GM10266 (cell line): ENCODE results near the gene ABI1.
A peak's percentile ranks its signal among the peaks of the same experiment; 100 is the strongest.

Experiments
- DNase-seq: peaks from one replicate; pipeline ENCODE4 v3.0.0; 2012; ENCODE audit errors: extremely low spot score
- TF ChIP-seq, protein P1 (sequence below): IDR thresholded peaks from 2 replicates; pipeline ENCODE4 v1.5.1; 2012; ENCODE audit warnings: mild to moderate bottlenecking, low read depth; ENCODE audit not compliant: control insufficient read depth, insufficient read depth; ENCODE audit errors: missing control alignments

ABI1 gene

DNA sequence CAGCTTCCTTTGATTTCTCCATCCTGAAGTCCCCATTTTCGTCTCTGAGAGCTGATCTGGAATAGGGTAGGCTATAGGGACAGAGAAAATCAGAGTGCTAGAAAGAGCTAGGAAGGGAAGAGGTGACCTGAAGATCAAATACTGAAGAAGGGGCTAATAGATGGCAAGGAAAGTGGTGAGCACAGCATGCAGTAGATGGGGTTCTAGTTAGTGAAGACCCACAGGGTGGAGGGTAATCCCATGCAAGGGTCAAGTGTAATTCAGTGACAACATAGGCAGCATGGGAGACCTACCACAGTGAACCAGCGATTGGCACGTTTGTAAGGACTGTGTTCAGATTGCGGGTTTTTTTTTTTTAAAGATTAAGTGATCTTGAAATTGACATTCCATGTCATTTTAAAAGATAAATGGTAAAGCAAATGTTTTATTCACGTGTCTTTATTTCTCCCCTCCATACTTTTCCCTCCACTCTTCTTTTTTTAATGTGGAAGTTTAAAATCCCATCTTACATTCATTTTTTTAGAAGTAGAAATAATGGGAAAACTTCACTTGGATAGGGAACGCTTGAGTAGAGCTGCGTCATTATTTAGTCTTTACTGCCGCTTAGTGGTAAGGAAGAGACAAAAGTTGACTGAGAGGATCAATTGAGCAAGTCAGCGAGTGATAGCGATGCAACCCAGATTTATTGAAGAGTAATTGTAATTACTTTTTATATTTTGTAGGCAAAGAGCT, 21.0 kb upstream of the ABI1 start:
- TF ChIP-seq, protein P1, sequence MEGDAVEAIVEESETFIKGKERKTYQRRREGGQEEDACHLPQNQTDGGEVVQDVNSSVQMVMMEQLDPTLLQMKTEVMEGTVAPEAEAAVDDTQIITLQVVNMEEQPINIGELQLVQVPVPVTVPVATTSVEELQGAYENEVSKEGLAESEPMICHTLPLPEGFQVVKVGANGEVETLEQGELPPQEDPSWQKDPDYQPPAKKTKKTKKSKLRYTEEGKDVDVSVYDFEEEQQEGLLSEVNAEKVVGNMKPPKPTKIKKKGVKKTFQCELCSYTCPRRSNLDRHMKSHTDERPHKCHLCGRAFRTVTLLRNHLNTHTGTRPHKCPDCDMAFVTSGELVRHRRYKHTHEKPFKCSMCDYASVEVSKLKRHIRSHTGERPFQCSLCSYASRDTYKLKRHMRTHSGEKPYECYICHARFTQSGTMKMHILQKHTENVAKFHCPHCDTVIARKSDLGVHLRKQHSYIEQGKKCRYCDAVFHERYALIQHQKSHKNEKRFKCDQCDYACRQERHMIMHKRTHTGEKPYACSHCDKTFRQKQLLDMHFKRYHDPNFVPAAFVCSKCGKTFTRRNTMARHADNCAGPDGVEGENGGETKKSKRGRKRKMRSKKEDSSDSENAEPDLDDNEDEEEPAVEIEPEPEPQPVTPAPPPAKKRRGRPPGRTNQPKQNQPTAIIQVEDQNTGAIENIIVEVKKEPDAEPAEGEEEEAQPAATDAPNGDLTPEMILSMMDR, result peak; percentile 68
- DNase-seq, result peak; percentile 49

DNA sequence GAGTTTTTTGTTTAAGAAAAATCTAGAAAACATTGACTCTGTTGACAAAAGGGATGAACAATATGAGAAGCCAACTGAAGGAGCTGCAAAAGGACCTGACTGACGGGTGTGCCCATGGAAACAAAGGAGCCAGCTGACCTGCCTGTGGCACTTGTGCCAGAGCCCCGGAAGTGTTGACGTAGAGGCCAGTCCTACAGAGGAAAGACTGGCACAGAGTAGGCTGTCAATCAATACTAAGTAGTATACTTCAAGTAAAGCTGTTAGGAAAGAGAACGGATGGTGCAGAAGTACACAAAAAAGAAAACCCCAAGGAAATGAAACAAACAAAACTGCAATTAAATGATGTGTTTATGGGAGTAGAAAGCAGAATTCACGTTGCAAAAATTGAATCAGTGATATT, 19.0 kb upstream of the ABI1 start:
- no peak for DNase-seq
- TF ChIP-seq, protein P1, result no peak

DNA sequence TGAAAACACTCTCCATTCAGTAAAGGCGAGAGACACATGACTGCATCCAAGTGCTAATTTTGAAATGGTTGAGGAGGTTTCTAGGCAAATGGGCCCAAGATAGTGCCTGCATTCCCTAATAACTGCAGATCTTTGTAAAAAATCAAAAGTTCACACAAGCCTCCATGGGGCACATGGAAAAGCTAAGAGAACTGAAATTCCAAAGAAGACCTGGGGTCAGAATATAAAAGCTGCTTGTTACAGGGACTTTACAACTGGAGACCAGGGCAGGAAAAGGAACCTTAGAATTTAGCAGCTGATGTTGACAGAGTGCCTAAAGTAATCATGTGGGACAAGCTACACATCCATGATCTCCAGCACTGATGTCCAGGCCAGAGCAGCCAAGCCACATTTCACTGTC, 10.0 kb upstream of the ABI1 start:
- no peak for DNase-seq
- TF ChIP-seq, protein P1, result no peak

DNA sequence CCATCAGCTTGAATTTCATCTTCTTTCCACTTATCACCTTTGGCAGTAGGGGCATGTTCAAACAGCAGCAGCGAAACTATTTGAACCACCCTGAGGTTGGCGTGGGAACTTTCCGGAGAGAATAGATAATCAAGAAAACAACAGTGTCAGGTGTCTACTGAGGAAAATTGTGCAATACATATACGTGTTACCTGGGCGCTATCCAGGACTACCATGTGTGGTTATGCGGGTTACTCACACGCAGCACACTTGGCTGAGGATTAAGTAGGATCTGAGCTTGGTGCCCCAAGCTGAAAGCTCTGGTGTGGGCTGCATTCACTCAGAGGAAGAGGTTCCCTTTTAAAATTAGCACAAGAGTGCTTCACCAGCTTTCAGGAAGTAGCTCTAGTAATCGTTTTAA, 8.8 kb upstream of the ABI1 start:
- no peak for DNase-seq
- TF ChIP-seq, protein P1, result no peak

DNA sequence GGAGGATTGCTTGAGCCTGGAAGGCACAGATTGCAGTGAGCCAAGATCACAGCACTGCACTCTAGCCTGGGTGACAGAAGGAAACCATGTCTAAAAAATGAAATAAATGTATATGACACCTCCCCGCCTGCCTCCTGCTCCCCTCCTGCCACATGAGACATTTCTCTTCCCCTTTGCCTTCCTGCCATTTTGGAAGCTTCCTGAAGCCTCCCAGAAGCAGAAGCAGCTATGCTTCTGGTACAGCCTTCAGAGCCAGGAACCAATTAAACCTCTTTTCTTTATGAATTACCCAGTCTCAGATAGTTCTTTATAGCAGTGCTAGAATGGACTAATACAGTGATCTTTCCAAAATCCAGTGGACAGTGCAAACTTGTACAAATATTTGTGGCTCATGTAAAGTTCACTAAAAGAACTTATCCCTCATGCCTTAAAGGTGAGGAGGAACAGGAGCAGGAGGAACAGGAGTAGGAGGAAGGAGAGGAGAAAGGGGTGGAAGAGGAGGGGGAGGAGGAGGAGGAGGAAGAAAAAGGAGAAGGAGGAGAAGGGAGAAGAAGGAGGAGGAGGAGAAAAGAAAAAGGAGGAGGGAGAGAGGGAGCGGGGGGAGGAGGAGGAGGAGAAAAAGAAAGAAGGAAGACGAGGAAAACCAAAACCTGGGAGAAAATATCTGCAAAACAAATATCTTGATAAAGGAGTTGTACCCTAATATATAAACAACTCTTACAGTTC, 2.8 kb upstream of the ABI1 start:
- TF ChIP-seq, protein P1, result no peak
- no peak for DNase-seq

DNA sequence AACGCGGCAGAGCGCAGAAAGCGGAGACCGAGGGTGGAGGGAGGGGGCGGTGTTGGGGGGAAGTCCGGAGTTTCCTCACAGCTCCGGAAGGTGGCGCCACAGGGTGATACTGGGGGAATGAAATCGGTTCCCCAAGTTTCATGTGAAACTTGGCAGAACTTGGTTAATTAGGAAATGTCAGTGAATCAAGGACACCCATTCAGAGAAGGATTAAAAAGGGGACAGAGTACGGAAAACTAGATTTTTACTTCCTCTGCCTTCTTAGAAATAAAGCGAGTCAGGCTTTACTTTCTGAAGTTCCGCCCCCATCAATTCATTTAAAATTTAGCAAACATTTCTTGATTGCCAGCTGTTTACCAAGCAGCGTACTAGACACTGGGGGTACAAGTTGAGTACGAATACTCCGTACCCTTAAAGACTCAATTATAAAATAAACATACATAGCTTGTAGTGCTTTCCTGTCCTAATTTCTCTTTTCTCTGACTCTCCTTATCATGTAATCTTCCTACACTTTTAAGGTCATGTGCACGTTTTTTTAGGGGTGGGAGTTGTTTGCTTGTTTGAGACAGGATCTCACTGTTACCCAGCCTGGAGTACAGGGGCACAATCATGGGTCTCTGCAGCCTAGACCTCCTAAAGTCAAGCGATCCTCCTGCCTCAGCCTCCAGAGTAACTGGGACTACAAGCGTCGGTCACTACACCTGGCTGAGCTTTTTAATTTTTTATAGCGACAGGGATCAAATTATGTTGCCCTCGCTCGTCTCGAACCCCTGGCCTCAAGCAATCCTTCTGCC, 644 bp upstream of the ABI1 start:
- DNase-seq, result no peak
- TF ChIP-seq, protein P1, result peak; percentile 63

DNA sequence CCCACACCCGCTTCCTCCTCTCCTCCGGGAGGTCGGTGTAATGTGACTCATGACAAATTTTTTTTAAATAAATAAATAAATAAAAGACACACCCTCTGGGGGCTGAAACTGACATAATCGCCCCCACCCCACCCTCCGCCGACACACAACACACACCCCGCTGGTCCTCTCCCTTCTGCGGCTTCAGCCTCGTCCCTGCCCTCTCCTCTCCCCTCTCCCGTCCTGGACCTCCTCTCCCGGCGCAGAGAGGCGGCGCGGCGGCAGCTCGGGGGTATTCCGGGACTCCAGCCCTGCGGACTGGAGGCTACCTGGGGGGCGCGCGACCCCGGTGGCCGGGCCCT, 686 bp downstream of the ABI1 start:
- peak; percentile 10 for DNase-seq
- TF ChIP-seq, protein P1, result no peak
